ENCODE measurements around the gene BRIX1. TPM values are rescaled to one million over a fixed set of nuclear protein-coding genes. Genes with fewer than 3 reads are reported as not detected.

The BRIX1 gene
- total and polyA plus RNA-seq, 9 of the 15 experiments (the other 6 are each of a cell fraction or from before 2014, with no cell fraction given) = 115 to 193 (median 159) TPM

- peak; percentile 79; the same call in 1 of the 2 replicates for TF ChIP-seq ZBTB9 (CRISPR knock-in tag; IDR thresholded peaks at IDR 0.05)
- peak; percentile 95; the same call in 1 of the 2 replicates for TF ChIP-seq RBM14 (IDR thresholded peaks at IDR 0.05; ENCODE audit: borderline replicate concordance, insufficient read depth, low read depth, low read length)
- TF ChIP-seq E2F3 (CRISPR knock-in tag; IDR thresholded peaks at IDR 0.05) = no peak
- no peak for TF ChIP-seq ID3 (CRISPR knock-in tag; IDR thresholded peaks at IDR 0.05)
- 0 out of 2 replicates have a peak, but pooled peaks have one; percentile 24 for TF ChIP-seq ID3 (tag; IDR thresholded peaks at IDR 0.05)
- TF ChIP-seq ZNF12 (CRISPR knock-in tag; IDR thresholded peaks at IDR 0.05) = peak; percentile 73; the same call in 1 of the 2 replicates
- peak; percentile 78 to 79; a peak in 2 of 4 replicates for TF ChIP-seq UBTF (IDR thresholded peaks at IDR 0.05; ENCODE audit: borderline replicate concordance in 1 of 2, low read depth in 2 of 2, low read length in 2 of 2)
- TF ChIP-seq MAZ (CRISPR knock-in tag; conservative IDR thresholded peaks at IDR 0.05 in 1 of 2, IDR thresholded peaks at IDR 0.05 in 1 of 2) = peak; percentile 38 to 69
- peak; percentile 53 for TF ChIP-seq KDM5B (IDR thresholded peaks at IDR 0.05; ENCODE audit: insufficient replicate concordance, low read depth, low read length)
- TF ChIP-seq LARP7 (IDR thresholded peaks at IDR 0.05) = peak; percentile 79; the same call in 1 of the 2 replicates
- 0 out of 2 replicates have a peak, but pooled peaks have one; percentile 31 for TF ChIP-seq BCOR (IDR thresholded peaks at IDR 0.05)
- peak; percentile 42 for TF ChIP-seq TAF1 (IDR thresholded peaks at IDR 0.05; ENCODE audit: control insufficient read depth, extremely low read depth, insufficient read depth, low read length, severe bottlenecking)
- TF ChIP-seq CXXC5 (CRISPR knock-in tag; IDR thresholded peaks at IDR 0.05) = 0 out of 2 replicates have a peak, but pooled peaks have one; percentile 51
- peak; percentile 36 to 52; a peak in 1 of 4 replicates for TF ChIP-seq MLLT1 (IDR thresholded peaks at IDR 0.05)
- TF ChIP-seq POLR2A (conservative IDR thresholded peaks at IDR 0.05) = peak; percentile 69
- peak in 1 of 3 experiments; percentile 63; a peak in 2 of 6 replicates for TF ChIP-seq ZBTB11 (CRISPR knock-in tag; IDR thresholded peaks at IDR 0.05)
Measured at GRCh38 chr5:34929720-34930461, 14.4 kb downstream of the BRIX1 start (continued).

Measured in K562 (cell line).